ENCODE data around the gene TPRX1.

DNA sequence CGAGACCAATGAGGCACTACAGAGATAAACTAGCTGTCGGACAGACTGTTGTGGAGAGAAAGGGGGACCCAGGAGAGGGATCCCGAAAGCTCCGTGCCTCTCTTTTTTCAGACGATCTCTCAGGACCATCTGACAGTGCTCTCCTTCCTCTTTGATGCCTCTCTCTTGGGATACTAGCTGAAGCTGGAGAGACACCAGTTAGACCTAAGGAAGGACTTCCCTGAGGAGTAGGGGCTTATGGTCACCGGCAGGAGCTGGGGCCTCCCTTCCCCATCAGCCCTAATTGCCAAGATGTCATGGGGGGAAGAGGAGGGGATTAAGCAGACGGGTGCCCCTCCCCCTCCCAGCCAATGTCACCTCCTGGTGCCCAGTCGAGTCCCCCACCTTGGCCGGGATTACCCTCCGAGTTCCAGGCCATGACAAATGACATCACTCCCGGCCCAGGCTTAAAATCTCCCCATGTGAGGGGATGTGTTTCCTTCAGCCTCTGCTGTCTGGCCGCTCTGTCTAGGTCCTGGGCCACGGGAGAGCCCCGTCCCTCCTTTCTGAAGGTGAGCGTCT, 17.2 kb upstream of the TPRX1 start, which contains the start of gene CRX:
- TF ChIP-seq CTCF (conservative IDR thresholded peaks at IDR 0.05; ENCODE audit: low read depth, low read length) (no peak), RCOR1 (IDR thresholded peaks at IDR 0.05; ENCODE audit: insufficient replicate concordance, low read length) (no peak), MAFK (IDR thresholded peaks at IDR 0.05; ENCODE audit: low read depth, low read length) (no peak), SMC3 (IDR thresholded peaks at IDR 0.05; ENCODE audit: low read depth, low read length) (no peak), POLR2A (IDR thresholded peaks at IDR 0.05; ENCODE audit: low read depth, low read length) (no peak), NFE2L2 (IDR thresholded peaks at IDR 0.05; ENCODE audit: low read depth, low read length) (no peak), FOS (IDR thresholded peaks at IDR 0.05; ENCODE audit: low read depth, low read length) (no peak), MXI1 (IDR thresholded peaks at IDR 0.05; ENCODE audit: borderline replicate concordance, low read depth, low read length) (no peak), USF2 (IDR thresholded peaks at IDR 0.05; ENCODE audit: low read depth, low read length) (no peak)
- TF ChIP-seq, protein P1, sequence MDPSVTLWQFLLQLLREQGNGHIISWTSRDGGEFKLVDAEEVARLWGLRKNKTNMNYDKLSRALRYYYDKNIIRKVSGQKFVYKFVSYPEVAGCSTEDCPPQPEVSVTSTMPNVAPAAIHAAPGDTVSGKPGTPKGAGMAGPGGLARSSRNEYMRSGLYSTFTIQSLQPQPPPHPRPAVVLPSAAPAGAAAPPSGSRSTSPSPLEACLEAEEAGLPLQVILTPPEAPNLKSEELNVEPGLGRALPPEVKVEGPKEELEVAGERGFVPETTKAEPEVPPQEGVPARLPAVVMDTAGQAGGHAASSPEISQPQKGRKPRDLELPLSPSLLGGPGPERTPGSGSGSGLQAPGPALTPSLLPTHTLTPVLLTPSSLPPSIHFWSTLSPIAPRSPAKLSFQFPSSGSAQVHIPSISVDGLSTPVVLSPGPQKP (IDR thresholded peaks at IDR 0.05; ENCODE audit: borderline replicate concordance, low read depth, low read length), result no peak

Measured in IMR-90 (cell line).